Astrocyte (in vitro differentiated cells and primary cell): ENCODE results near the gene CD276.

Experiments
- EZH2 ChIP-seq: IDR thresholded peaks from 2 replicates; pipeline ENCODE4 v1.6.1; 2012; ENCODE audit warnings: mild to moderate bottlenecking, low read length, inconsistent platforms; ENCODE audit not compliant: insufficient read depth
- TF ChIP-seq, protein P1 (sequence below): IDR thresholded peaks from 2 replicates; pipeline ENCODE4 v1.5.1; 2011; ENCODE audit warnings: low read depth, mild to moderate bottlenecking, inconsistent platforms, low read length, moderate library complexity; ENCODE audit not compliant: insufficient read depth

DNA sequence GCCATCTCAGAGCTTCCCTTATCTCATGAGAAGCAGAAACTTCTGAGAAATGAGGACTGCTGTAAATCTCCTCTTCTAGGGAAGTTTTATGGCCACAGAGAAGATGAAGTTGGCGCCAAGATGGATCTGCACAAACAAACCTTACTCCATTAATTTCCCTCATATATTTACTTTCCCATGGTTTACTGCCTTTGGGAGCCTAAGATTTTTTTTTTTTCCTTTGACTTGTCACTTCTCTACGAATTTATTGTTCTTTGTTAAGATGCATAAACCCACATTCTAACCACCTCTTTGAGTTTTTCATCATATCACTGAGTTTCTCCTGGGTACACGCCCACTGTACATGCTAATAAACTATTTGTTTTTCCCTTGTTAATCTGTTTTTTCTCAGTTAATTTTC lies 29.5 kb upstream of the CD276 start:
- TF ChIP-seq, protein P1, sequence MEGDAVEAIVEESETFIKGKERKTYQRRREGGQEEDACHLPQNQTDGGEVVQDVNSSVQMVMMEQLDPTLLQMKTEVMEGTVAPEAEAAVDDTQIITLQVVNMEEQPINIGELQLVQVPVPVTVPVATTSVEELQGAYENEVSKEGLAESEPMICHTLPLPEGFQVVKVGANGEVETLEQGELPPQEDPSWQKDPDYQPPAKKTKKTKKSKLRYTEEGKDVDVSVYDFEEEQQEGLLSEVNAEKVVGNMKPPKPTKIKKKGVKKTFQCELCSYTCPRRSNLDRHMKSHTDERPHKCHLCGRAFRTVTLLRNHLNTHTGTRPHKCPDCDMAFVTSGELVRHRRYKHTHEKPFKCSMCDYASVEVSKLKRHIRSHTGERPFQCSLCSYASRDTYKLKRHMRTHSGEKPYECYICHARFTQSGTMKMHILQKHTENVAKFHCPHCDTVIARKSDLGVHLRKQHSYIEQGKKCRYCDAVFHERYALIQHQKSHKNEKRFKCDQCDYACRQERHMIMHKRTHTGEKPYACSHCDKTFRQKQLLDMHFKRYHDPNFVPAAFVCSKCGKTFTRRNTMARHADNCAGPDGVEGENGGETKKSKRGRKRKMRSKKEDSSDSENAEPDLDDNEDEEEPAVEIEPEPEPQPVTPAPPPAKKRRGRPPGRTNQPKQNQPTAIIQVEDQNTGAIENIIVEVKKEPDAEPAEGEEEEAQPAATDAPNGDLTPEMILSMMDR: no peak
- no peak for TF ChIP-seq EZH2
